RWPE2 (cell line): ENCODE measurements around the gene PAX7.

Experiments
- ATAC-seq: fragments of 200-7000 bp; cut with Tn5 transposase; 3 replicates; pipeline ENCODE4 v1.9.1; 2021; ENCODE audit warnings: low read depth
- DNase-seq: peaks from one replicate; pipeline ENCODE4 v3.0.0-alpha.2; 2020; ENCODE audit warnings: low spot score
- H3K27ac ChIP-seq: fragments of 450-650 bp; 2 replicates; pipeline ENCODE4 v1.5.1; 2017; ENCODE audit warnings: mild to moderate bottlenecking; ENCODE audit not compliant: poor library complexity, severe bottlenecking
- H3K27me3 ChIP-seq: fragments of 250-450 bp; sonication (Bioruptor Pico); 2 replicates; pipeline ENCODE4 v1.5.1; 2021; ENCODE audit warnings: mild to moderate bottlenecking, moderate library complexity; ENCODE audit not compliant: insufficient read depth, poor library complexity, severe bottlenecking
- H3K36me3 ChIP-seq: fragments of 250-450 bp; sonication (Bioruptor Pico); 2 replicates; pipeline ENCODE4 v1.5.1; 2020; ENCODE audit warnings: low read depth, mild to moderate bottlenecking, moderate library complexity
- H3K4me1 ChIP-seq: fragments of 250-450 bp; sonication (Bioruptor Pico); 2 replicates; pipeline ENCODE4 v1.5.1; 2021; ENCODE audit warnings: mild to moderate bottlenecking, moderate library complexity; ENCODE audit not compliant: insufficient read depth, poor library complexity, severe bottlenecking
- H3K4me3 ChIP-seq: fragments of 250-450 bp; sonication (Bioruptor Pico); 2 replicates; pipeline ENCODE4 v1.5.1; 2021; ENCODE audit warnings: mild to moderate bottlenecking, moderate library complexity; ENCODE audit not compliant: severe bottlenecking
- H3K9me3 ChIP-seq: fragments of 250-450 bp; sonication (Bioruptor Pico); 2 replicates; pipeline ENCODE4 v1.5.1; 2021; ENCODE audit warnings: mild to moderate bottlenecking, moderate library complexity; ENCODE audit not compliant: severe bottlenecking
- TF ChIP-seq, protein P1 (sequence below): fragments of 450-650 bp; IDR thresholded peaks from one replicate; pipeline ENCODE4 v1.5.1; 2017; ENCODE audit warnings: mild to moderate bottlenecking, moderate library complexity; ENCODE audit not compliant: poor library complexity, severe bottlenecking

PAX7 gene

GRCh38 chr1:18602533-18603211 is 28.0 kb upstream of the PAX7 start:
- no peak for DNase-seq
- H3K36me3 ChIP-seq: no peaks in the 10 kb centered on the region
- H3K4me1 ChIP-seq: no peaks in the 10 kb centered on the region
- no peaks in the 10 kb centered on the region for H3K27me3 ChIP-seq
- H3K4me3 ChIP-seq: no peak overlapping the region
- no peak overlapping the region for H3K27ac ChIP-seq
- no peaks in the 10 kb centered on the region for H3K9me3 ChIP-seq
- peak; percentile 23; the same call in 1 of the 3 replicates for ATAC-seq
- TF ChIP-seq, protein P1, sequence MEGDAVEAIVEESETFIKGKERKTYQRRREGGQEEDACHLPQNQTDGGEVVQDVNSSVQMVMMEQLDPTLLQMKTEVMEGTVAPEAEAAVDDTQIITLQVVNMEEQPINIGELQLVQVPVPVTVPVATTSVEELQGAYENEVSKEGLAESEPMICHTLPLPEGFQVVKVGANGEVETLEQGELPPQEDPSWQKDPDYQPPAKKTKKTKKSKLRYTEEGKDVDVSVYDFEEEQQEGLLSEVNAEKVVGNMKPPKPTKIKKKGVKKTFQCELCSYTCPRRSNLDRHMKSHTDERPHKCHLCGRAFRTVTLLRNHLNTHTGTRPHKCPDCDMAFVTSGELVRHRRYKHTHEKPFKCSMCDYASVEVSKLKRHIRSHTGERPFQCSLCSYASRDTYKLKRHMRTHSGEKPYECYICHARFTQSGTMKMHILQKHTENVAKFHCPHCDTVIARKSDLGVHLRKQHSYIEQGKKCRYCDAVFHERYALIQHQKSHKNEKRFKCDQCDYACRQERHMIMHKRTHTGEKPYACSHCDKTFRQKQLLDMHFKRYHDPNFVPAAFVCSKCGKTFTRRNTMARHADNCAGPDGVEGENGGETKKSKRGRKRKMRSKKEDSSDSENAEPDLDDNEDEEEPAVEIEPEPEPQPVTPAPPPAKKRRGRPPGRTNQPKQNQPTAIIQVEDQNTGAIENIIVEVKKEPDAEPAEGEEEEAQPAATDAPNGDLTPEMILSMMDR: no peak

- DNase-seq: no peak
- H3K27ac ChIP-seq: no peak overlapping the region
- ATAC-seq: no peak
- H3K36me3 ChIP-seq: no peaks in the 10 kb centered on the region
- no peaks in the 10 kb centered on the region for H3K27me3 ChIP-seq
- TF ChIP-seq, protein P1: no peak
- no peaks in the 10 kb centered on the region for H3K9me3 ChIP-seq
- no peaks in the 10 kb centered on the region for H3K4me1 ChIP-seq
- H3K4me3 ChIP-seq: no peak overlapping the region
These were observed 27.3 kb upstream of the PAX7 start for GRCh38 chr1:18603212-18603852.

- H3K4me1 ChIP-seq: no peaks in the 10 kb centered on the region
- TF ChIP-seq, protein P1: no peak
- H3K27ac ChIP-seq: no peak overlapping the region
- H3K4me3 ChIP-seq: no peak overlapping the region
- DNase-seq: no peak
- no peaks in the 10 kb centered on the region for H3K36me3 ChIP-seq
- no peaks in the 10 kb centered on the region for H3K9me3 ChIP-seq
- no peaks in the 10 kb centered on the region for H3K27me3 ChIP-seq
- ATAC-seq: no peak
These were observed 24.0 kb upstream of the PAX7 start for GRCh38 chr1:18606443-18607288.

- Histone ChIP-seq H3K36me3 (no peaks in the 10 kb centered on the region), H3K27me3 (no peaks in the 10 kb centered on the region), H3K9me3 (no peaks in the 10 kb centered on the region), H3K27ac (no peak overlapping the region), H3K4me1 (no peaks in the 10 kb centered on the region), H3K4me3 (no peak overlapping the region)
- DNase-seq (no peak), ATAC-seq (no peak)
- TF ChIP-seq, protein P1: no peak
These were observed 23.3 kb upstream of the PAX7 start for GRCh38 chr1:18607289-18607760.
